Measurements from ENCODE around the gene ATP6AP1.

Gene ATP6AP1

GRCh38 chrX:154420402-154420756 is 8.1 kb upstream of the ATP6AP1 start:
- H3K4me3 ChIP-seq = no peak overlapping the region
- H3K27ac ChIP-seq = no peak overlapping the region

GRCh38 chrX:154426916-154427770 is 1.3 kb upstream of the ATP6AP1 start:
- Histone ChIP-seq H3K4me3 (no peak overlapping the region), H3K27ac (peak overlapping the region in 2 of 21 experiments; percentile 9)

GRCh38 chrX:154429711-154430110 is 1.2 kb downstream of the ATP6AP1 start:
- H3K4me3 ChIP-seq = peak overlapping the region in 4 of 7 experiments; percentile 54 to 72 (median 70)
- H3K27ac ChIP-seq = peak overlapping the region in 3 of 21 experiments; percentile 83 to 88 (median 85)

DNA sequence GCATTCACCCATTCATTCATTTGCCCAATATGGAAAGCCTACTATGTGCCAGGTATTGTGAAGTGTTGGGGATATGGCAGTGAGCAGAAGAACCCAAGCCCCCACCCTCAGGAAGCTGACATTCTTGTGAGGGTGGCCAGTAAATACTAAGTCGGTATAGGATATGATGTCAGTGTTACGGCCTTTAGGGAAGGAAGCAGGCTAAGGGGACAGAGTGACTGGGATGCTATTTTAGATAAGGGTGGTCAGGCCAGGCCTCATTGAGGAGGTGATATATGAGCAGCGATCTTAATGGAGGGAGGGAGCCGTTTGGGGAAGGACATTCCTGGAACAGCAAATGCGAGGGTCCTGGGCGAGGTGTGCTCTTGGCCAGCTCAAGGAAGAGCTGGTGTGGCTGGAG is 2.0 kb downstream of the ATP6AP1 start:
- H3K4me3 ChIP-seq = no peak overlapping the region
- peak overlapping the region in 8 of 21 experiments; percentile 6 to 62 (median 52) for H3K27ac ChIP-seq

DNA sequence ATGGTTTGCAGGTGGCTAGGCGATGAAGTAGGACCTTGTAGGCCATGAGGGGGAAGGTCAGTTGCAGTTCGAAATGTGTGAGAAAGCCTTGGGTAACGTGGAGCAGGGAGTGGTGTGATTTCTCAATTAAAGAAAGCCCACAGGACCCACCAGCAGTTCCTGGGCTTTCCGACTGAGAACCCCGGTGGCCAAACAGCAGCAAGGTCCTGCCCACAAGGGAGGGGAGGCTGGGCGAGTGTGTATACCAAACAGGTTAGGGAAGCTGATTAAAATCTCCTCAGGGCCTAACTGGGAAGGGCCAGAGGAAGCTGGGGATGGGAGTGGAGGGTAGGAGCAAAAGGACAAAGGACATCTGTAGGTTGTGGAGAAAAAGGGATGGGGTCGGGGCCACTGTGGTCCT is 2.4 kb downstream of the ATP6AP1 start:
- H3K4me3 ChIP-seq = no peak overlapping the region
- H3K27ac ChIP-seq = peak overlapping the region in 9 of 21 experiments; percentile 6 to 62 (median 51)

DNA sequence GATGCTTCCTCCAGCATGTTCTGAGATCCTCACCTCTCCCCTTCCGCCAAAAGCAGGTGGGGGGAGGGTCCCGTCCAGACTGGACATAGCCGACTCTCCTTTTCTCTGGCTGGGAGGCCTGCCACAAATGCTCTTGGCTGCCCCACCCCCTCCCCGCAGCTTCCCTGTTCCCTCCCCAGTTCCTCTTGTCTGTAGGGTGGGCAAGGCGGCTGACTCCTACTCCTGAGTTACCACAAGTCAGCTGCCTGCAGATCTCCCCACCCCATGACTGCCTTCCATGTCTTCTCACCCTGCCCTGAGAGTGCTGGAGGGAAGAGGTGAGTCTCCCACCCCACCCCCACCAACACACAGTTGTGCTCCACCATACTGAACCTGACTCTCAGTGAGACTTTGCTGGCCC is 2.9 kb downstream of the ATP6AP1 start:
- H3K27ac ChIP-seq = peak overlapping the region in 8 of 21 experiments; percentile 16 to 62 (median 50)
- H3K4me3 ChIP-seq = no peak overlapping the region

DNA sequence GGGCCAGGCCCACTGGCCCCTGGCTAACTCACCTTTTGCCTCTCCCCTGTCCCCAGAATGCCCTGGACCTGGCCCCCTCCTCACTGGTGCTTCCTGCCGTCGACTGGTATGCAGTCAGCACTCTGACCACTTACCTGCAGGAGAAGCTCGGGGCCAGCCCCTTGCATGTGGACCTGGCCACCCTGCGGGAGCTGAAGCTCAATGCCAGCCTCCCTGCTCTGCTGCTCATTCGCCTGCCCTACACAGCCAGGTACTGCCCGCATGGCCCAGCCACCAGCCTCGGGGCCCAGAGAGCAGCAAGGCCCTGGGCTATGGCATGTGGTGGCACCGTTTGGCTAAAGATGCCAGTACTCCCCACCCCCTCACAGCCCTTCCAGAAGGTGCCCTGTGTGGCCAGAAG is 3.7 kb downstream of the ATP6AP1 start:
- H3K27ac ChIP-seq = peak overlapping the region in 4 of 21 experiments; percentile 16 to 42 (median 26)
- no peak overlapping the region for H3K4me3 ChIP-seq

- Histone ChIP-seq H3K27ac (no peak overlapping the region), H3K4me3 (no peak overlapping the region)
Measured at GRCh38 chrX:154433605-154434004, 5.1 kb downstream of the ATP6AP1 start.

DNA sequence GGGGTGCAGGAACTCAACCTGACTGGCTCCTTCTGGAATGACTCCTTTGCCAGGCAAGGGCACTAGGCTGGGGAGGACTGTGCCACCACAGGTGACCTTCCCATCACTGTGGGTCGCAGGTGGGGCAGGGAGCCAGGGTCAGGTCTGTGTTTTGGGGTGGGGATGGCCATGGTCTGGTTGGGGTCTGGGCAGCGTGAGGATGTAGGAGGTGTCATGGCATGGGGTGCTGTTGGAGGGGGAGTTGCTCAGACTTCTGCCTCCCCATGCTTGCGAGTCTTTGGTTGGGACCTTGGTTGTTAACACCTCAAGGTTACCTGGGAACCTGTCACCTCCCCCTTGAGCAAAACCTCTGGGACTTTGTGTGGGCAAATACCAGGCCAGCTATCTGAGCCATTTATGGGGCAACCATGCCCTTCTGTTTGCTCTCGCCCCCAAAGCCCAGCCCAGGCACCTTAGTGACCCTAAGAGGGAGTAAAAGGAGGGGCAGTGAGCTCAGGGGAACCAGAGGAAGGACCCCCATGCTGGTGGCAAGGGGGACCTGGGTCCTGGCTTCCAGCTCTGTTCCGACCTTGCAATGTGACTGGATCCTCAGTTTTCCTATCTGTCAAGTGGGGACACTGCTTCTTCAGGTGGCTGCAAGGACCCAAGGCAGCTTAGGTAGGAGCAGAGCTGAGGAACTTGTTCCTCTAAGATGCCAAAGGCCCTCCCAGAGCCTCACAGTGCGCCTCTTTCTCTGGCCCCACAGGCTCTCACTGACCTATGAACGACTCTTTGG is 6.1 kb downstream of the ATP6AP1 start:
- Histone ChIP-seq H3K4me3 (no peak overlapping the region), H3K27ac (no peak overlapping the region)

GRCh38 chrX:154435171-154435733 is 6.8 kb downstream of the ATP6AP1 start:
- no peak overlapping the region for H3K4me3 ChIP-seq
- H3K27ac ChIP-seq = no peak overlapping the region

DNA sequence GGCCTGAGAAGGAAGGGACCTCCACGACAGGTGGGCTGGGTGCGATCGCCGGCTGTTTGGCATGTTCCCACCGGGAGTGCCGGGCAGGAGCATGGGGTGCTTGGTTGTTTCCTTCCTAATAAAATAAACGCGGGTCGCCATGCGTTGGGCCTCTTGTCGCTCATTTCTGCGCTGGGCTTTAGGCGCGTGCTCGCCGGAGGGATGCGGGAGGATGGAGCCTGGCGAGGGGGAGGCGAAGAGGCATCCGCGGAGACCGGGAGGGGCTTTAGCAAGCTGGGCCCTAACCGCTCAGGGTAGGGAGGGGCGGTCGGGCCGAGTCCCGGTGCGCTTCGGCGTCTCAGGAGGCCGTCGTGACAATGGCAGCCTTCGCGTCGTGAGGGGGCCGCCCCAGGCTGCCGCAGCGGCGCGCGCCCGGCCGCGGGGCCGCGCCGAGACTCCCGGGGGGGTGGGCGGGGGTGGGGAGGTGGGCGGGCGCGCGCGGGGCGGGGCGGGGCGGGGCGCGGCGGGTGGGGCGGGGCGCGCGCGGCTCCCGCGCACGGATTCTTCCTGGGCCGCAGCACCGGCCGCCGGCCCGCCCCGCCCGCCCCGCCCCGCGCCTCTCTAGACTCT is 8.0 kb downstream of the ATP6AP1 start:
- peak overlapping the region; percentile 75 to 100 (median 93) for H3K27ac ChIP-seq
- peak overlapping the region; percentile 56 to 80 (median 66) for H3K4me3 ChIP-seq

DNA sequence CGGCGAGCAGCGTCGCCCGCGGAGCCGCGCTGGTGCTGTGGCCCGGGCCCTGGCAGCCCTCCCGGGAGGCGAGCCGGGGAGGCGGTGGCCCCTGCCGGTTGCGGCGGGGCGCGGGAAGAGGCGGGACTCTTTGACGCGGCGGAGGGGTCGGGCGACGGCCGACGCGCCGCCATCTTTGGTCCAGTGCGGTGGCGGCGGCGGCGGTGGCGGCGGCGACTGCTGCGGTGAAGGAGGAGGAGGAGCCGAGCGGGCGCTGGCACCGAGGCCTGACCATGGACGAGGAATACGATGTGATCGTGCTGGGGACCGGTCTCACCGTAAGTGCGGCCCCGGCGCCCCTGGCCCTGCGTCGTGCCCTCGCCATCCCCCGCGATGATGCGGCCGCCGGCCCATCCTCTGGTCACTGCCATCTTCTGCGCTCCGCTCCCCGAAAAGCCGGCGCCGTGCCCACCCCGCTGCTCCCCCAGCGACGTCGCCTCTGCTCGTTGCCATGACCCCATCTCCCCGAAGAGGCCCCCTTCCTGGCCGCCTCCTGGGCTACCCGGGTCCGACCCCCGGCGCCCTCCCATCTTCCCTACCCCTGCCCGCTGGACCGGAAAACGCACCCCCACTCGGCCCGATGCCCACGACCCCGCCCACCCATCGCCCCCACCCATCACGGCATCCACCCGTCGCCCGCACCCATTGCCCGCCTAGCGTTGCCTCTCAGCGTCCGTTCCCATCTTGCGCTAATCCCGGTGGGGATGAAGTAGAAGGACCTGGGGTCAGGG is 8.7 kb downstream of the ATP6AP1 start, which contains the start of gene GDI1:
Gene GDI1, plus strand, starts transcription at position 172 of the 770 bp plus-strand sequence. Its CDS starts 101 bp downstream, at position 273.
- peak within 1 kb of the TSS; percentile 56 to 80 (median 66) for H3K4me3 ChIP-seq
- H3K27ac ChIP-seq = peak within 1 kb of the TSS; percentile 75 to 100 (median 93)

GRCh38 chrX:154437971-154438893 is 9.8 kb downstream of the ATP6AP1 start:
- peak overlapping the region in 16 of 21 experiments; percentile 75 to 98 (median 93) for H3K27ac ChIP-seq
- peak overlapping the region; percentile 56 to 80 (median 66) for H3K4me3 ChIP-seq

DNA sequence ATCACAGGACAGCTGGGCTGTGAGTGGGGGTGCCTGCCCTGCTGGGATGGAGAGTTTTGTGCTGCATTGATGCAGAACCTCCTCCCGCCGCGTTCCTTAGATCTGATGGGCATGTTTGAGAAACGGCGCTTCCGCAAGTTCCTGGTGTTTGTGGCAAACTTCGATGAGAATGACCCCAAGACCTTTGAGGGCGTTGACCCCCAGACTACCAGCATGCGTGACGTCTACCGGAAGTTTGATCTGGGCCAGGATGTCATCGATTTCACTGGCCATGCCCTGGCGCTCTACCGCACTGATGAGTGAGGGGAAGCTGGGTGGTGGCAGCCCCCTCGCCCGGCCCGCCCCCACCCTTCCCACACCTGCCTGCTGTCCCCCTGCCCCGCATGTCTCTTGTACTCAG is 11.4 kb downstream of the ATP6AP1 start:
- Histone ChIP-seq H3K27ac (no peak overlapping the region), H3K4me3 (no peak overlapping the region)

- Histone ChIP-seq H3K27ac (no peak overlapping the region), H3K4me3 (no peak overlapping the region)
Measured at GRCh38 chrX:154440623-154441357, 12.3 kb downstream of the ATP6AP1 start.

DNA sequence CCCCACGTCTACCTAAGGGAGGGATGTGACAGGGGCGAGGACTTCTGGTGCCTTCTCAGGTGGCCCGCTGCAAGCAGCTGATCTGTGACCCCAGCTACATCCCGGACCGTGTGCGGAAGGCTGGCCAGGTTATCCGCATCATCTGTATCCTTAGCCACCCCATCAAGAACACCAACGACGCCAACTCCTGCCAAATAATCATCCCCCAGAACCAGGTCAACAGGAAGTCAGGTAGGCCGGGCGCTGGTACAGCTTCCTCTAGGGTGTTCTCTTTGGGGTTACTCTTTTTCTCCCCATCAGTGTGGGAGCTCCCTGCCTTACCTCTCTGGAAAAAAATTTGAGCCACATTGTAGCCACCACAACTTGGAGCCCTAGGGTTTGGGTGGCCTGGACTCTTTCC is 13.1 kb downstream of the ATP6AP1 start:
- peak overlapping the region in 1 of 21 experiments; percentile 11 for H3K27ac ChIP-seq
- no peak overlapping the region for H3K4me3 ChIP-seq

GRCh38 chrX:154441984-154442707 is 13.7 kb downstream of the ATP6AP1 start:
- no peak overlapping the region for H3K4me3 ChIP-seq
- H3K27ac ChIP-seq = peak overlapping the region in 2 of 21 experiments; percentile 11 to 29

Data from skin epidermis (tissue), 12 donors.